GM19324 (cell line): ENCODE results near the gene RBP2.
"Not testable (repeated sequence)": the region's sequence is repeated elsewhere in the genome, so short reads cannot be mapped to it uniquely, and the experiment has no call there.

ENCODE experiments used
- ATAC-seq: cut with Tn5 transposase; IDR thresholded peaks from one replicate; pipeline ENCODE4 v1.9.1; 2021; ENCODE audit warnings: mild to moderate bottlenecking, moderate library complexity; ENCODE audit not compliant: unreplicated experiment, low FRiP score

Gene RBP2

DNA sequence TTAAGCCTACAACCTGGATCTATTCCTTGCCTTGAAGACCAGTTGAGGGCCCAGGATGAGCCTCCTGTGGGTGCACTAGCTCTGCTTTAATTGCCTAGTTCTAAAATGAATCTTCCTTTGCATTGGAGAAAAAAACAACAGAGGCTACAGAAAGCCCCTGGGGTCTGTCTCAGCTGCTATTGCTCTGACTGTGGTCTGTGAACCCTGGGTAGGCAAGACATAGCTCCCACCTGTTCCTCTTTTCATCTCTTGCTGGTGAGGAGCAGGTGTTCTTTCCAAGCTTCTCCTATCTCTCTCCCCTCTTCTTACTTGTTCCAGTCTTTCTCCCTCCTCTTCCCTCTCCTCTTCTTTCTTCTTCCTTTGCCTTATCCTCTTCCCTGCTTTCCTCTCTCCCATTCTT is 28.8 kb downstream of the RBP2 start:
- no peak for ATAC-seq

DNA sequence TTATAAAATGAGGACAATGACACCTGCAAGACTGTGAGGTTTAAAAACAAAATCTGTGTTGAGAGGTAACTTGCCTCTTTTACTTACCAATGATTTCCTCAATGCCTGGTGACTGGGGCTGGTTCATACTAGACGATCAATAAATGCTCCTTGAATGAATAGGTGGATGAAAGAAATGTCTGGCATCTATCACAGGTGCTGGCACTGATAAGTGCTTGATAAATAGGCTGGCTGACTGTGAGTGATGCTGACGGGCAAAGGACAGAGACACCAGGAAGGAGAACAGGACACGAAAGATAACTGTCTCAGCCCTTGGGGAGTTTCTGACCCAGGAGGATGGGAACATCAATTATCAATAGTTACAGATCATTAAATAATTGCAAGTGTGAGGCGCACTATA is 31.9 kb downstream of the RBP2 start:
- ATAC-seq: no peak

DNA sequence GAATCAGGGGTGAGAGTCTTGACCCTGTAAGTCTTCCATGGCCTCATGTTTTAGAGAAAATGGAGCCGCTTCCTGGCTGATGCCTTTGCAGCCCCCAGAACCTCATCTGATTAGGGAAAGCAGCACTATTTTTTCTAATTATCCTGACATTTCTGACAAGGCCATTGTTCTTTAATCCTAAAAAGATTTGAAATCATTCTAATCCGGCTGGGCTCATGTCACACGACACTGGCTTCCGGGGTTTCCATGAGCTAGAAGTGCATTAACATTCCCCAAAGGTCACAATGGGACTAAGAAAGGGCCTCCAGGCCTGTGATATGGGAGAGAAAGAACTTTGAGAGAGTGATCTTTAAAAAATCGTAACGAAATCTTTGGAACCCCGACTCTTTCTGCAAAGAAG is 33.1 kb downstream of the RBP2 start:
- ATAC-seq: no peak

DNA sequence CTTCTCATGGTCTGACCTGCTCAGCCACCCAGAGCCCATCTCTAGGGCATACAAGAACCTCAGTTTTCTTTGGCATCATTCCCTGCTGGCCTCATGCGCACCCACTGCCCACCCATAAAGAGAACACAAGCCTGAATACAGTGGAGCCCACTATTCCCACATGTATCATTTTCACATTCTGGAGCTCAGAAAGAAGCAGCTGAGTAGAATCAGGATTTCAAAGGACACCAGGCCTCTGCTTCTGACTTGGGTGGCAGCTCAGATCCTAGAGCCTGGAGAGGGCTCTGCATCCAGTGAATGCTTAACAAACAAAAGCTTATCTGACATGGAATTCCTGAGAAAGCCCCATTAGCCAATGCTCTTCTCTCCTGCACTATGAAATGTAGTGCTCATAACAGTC is 34.7 kb downstream of the RBP2 start:
- ATAC-seq: no peak

DNA sequence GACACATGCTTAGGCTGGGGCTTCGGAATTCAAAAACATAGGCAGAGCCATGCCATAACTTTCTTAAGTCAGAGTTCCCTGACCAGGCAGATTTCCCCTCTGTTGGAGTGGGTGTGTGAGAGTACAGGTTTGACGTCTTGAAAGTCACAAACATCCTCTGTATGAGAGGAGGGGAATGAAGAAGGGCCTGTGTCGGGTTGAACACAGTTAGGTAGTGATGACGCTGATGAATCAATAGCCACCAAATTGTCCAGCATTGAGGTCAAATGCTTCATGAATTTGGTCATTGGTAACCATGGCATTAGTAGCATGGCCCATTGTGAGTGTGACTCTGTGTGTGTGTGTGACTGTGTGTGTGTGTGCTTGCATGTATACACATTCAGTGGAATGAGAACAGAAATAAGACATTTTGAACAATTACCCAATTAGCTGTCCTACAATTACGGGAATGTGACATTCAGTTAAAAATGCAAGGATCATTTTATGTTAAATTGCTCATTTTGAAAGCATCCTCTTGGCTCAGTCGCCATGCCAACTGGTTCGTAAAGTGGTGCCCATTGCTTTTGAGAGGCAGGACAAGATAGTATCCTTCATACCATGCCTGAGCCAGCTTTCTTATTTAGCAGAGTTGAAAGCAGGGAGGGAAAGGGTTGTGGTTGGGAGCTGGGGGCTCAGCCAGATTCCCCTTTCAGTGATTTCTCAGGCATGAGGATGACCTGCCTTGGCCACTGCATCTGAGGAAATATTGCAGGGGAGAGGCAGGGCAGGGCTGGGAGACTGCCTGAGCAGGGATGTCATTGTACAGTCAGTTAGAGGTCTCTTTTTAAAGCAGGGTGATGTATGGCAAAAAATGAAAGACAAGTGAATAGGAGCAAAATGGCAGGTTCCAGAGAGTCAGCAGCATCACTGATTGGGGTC is 35.4 kb downstream of the RBP2 start:
- no peak for ATAC-seq

DNA sequence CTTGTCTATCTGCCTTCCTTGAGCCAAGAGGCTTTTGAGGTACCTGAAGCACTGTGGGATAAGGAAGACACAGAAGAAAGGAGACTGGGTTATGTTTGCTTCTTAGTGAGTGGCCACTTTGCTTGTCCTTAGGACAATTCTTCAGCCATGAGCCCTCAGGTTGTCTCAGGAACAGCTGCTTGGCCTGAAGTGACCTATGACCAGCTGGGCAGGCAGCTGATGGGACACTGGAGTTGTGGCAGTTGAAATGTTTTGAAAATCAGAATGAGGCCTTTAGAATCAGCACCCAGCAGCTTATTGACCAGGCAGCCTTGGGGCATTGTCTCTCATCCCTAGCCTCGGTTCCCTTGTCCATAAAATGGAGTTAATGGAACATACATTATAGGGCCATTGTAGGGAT is 37.0 kb downstream of the RBP2 start:
- ATAC-seq: no peak

DNA sequence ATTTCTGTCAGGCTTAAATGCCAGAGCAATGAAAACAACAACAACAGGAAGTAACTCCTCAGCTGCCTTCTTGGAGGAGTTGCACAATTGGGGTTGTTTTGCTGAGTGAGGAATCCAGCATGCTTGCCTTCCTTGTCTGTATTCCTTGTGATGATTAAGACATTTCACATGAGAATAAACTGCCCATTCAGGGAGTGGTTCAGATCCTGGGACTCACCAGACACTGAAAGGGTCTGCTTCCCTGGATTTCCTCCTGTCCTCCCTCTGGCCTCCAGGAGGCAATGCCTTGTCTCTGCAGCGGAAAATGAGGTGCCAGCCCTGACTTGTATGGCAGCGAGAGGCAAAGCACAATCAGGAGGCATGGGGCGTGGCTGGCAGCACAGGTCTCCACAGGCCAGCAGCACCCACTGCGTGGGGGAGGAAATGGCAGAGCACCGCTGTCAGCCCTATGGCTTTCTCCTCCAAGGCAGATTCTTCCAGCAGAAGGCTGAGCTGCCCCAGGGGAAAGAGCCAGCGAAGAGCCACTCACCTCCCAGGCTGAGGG is 41.5 kb downstream of the RBP2 start:
- no peak for ATAC-seq

DNA sequence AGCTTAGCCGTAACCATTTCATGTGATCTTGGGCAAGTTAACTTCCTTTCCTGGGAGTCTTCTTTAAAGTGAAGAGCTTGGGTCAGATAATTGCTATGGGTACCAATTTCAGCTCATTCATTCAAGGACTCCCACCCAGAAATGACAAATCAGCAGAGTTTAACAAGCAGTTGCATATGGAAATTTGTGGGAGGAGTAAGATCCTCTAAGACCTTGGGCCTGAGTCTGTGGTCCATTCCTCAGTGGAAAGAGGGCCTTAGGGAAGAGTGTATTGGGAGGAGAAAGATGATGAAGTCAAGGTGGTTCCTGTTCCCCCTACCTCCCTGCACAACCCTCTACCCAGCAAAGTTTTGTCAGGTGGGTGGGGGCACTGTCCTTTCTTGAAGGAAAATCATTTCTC is 42.1 kb downstream of the RBP2 start:
- no peak for ATAC-seq

DNA sequence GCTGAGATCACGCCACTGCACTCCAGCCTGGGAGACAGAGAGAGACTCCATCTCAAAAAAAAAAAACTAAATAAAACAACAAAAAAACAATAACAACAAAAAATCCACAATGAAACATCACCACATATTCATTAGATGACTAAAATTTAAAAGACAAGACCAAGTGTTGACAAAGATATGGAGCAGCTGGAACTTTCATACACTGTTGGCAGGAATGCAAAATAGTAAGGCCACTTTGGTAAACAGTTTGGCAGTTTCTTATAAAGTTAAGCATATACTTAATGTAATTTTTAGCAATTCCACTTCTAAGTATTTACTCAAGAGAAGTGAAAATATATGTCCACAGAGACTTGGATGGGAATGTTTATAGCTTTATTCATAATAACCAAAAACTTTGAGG is 43.2 kb downstream of the RBP2 start:
- ATAC-seq: no peak

DNA sequence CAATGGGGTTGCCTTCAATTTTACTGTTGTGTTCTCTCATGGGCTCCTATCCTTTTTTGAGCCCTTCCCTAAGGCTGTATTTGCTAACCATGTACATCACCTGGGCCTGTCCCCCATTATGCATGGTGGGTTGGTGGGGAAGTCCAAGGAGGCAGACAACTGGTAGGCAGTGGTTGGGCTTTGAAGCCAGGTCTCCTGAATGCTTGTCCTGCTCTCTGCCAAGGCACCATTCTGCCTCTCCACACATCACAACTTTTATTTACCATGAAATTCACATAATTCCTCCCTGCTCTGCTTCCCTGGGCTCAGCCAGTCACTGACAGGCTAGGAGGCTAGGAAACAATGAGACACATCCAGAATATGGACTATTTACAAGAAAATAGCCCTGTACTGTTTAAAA is 45.8 kb downstream of the RBP2 start:
- no peak for ATAC-seq

DNA sequence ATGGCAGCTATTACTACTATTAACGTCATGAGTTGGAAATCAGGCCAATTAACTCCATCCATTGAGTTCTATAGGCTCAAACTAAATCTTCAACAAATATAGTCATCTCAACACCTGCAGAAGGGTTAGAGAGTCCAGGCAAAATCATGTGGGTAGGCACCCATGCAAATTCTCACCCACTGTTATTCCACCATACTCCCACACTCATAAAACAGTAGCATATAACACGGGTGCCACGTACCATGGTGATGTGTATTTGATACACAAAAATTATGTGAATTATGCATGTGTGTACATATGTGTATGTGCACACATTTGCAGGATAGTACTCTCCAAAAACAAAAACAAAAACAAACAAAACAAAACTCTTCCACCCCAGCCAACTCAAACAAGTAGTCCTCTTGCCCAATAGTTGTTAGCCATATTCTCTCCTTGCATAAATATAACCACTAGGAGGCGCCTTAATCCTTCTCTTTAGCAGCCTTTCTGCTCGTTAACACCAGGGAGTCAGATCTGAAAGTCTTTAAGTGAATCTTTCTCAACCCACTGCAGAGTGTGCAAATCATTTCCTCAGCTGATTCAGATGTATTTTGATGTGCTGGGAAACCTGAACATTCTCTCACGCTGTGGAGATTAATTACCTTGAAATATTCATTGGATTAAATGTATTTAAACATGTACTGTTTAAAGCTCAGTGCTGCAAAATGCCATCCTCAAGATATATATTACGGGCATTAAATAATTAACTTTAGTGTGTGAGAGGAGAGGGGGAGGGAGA is 48.8 kb downstream of the RBP2 start:
- peak; percentile 54 for ATAC-seq

DNA sequence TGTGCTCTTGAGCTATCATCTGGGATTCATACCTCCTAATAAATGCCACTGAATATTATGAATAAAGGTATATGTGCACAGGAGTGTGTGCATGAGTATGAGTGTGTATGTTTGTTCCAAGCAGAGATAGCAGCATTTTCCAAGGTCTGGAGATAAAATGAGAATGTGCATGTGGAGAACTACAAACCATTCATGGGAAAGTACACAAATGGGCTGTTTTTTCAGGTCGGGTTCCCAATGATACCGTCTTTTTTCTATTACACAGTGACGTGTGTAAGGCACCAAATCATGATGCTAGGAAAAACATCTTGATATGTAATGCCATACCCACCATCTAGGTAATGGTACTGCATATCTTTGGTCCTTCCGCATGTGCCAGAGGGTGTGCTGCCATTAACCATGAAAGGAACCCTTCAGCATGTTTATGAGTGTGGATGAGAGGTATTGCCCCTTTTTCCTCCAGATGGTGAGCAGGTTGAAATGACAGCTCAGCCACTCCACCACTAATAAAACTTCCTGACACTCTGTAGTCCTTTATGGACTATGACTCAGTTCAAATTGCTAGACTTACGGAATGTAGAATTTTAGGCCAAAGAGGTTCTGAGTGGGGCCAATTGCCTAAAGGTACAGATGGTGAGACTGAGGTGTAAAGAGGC is 50.4 kb downstream of the RBP2 start:
- no peak for ATAC-seq

DNA sequence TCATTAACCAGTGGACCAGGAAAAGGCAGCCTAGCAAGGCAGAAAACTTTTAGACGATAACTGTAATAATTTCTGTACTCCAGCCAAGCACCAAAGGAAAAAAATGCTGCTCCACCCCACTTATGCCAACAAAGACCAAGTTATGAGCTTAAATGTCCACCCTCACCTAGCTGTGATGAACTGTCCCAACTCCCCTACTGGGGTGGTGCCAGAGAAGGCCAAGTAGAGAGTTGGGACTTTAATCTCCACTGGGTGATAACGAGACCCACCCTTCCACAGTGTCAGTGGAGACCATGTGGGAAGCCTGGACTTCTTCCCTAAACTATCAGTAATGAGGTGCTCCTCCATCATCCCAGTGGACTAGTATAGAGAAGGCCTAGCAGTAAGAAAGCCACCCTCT is 53.1 kb downstream of the RBP2 start:
- ATAC-seq: no peak

DNA sequence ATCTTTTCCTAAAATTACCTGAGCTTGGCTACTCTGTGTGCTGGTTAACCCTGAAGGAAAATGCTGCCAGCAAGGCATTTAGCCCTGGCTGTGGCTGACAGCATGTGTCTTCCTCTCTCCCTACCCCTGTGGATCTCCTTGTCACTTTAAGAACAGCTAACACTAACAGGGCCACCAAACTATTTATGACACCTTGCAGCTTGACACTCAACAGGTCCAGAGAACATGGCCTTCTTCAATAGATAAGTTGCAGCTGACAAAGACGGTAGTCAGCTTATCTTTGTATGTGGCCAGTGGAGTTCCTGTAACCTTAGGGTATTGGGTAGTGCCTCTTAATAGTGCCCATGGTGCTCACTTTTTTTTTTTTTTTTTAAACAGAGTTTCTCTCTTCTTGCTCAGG is 54.9 kb downstream of the RBP2 start:
- ATAC-seq: no peak

DNA sequence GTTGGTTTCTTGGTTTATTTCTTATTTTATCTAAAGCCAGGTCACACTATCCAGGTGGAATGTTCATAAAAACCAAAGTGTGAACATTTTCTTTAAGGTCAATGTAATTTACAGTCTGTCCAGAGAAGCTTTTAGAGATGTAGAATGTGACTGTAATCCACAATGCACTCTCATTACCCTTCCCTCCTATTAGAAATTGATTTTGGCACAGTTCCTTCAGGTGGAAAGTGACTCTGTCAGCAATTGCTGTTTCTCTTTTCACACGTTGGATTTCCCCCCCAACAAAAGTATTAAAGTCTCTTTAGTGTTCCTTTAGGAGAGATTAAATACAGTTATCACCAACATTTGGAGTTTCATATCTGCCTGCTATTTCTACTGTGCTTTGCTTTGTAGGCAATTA is 55.3 kb downstream of the RBP2 start:
- no peak for ATAC-seq

DNA sequence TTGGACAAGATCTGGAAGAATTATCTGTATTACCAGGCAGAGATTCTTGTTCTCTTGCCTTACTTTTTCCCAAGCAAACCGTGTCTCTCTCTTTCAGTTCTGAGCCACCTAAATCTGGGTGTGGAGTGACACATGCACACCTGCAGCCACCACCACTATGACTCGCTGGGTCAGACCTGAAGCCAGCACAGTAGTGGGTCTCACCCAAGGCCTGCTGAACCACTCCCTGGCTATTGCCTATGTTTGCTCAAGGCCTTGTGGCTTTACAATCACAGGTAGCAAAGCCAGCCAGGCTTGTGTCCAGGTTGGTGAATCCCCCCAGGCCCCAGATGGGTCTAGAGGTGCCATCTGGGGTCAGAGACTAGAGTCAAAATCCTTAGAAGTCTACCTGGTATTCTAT is 58.2 kb downstream of the RBP2 start:
- ATAC-seq: no peak

DNA sequence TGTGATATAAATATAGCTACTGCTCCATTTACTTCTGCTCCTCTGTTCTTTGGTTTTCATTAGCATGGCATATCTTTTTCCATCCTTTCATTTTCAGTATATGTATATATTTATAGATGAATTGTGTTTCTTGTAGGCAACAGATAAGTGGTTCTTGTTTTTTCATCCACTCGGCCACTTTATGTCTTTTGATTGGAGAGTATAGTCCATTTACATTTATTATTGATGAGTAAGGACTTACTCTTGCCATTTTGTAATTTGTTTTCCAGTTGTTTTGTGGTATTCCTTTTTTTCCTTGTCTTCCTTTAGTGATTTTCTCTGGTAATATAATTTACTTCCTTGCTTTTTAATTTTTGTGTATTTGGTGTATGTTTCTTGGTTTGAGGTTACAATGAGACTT is 60.0 kb downstream of the RBP2 start:
- ATAC-seq: no peak

DNA sequence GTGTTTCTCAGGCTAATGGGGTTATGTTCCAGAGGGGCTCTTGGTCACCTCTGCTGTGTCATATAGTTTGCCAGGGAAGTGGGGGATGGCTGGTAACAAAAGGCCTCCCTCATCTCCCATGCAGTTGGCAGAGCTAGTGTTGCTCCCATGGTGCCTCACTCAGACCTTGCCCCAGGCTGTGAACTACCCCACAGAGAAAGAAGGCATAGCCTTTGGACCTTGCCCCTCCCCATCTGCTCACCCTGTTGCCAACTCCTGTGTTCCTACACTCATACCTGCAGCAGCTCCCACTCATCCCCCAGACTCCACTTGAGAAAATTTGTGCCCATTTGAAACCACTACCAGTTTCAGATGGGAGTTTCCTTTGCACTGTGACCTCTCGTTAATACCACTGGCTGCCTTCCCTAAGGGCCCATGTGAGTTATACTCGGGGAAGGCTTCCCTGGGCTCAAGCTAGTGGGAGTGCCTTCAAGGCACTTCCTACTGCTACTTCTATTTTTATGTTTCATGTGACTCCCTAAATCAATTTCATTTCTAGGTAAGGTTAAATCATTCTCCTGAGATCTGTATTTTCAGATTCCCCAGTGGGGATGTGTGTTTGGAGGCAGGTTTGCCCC is 61.6 kb downstream of the RBP2 start:
- ATAC-seq: no peak

DNA sequence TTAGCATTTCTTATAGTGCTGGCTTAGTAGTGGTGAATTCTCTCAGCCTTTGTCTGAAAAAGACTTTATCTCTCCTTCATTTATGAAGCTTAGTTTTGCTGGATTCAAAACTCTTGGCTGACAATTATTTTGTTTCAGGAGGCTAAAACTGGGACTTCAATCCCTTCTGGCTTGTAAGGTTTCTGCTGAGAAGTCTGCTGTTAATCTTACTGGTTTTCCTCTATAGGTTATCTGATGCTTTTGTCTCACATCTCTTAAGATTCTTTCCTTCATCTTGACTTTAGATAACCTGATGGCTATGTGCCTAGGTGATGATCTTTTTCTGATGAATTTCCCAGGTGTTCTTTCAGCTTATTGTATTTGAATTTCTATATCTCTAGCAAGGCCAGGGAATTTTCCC is 63.4 kb downstream of the RBP2 start:
- ATAC-seq: not testable (repeated sequence)
